ENCODE data around the gene FAM9B.

- TF ChIP-seq CTCF (IDR thresholded peaks at IDR 0.05) = no peak
- no peak for TF ChIP-seq POLR2A (IDR thresholded peaks at IDR 0.05)
Observed at GRCh38 chrX:9033586-9033985, 341 bp downstream of the FAM9B start.

Measured in right lobe of liver (tissue), 4 donors.